H1 (cell line): Measurements from ENCODE around the gene CENPC. TPM values are rescaled to one million over a fixed set of nuclear protein-coding genes. Genes with fewer than 3 reads are reported as not detected.
"Not testable (repeated sequence)": the region's sequence is repeated elsewhere in the genome, so short reads cannot be mapped to it uniquely, and the experiment has no call there.

Experiments used
- CTCF ChIA-PET: fragments of 300-600 bp; sonication (Branson Sonifier 250); formaldehyde crosslinking; loops from one replicate; lab custom pipeline; 2021; ENCODE audit not compliant: partially characterized antibody; lab: Charles Lee
- POLR2A ChIA-PET: fragments of 300-600 bp; sonication (Branson Sonifier 250); formaldehyde crosslinking; loops from one replicate; lab custom pipeline; 2021; ENCODE audit warnings: inconsistent platforms; ENCODE audit not compliant: partially characterized antibody; lab: Charles Lee
- DNase-seq, 2 experiments: peaks; one replicate each; pipeline versions ENCODE4 v3.0.0 to v3.0.0-alpha.2; 2010 to 2022; ENCODE audit warnings: low spot score in 2 of 2, low read depth in 1 of 2, mixed read lengths in 1 of 2
- FAIRE-seq: peaks from 2 replicates; lab custom pipeline; 2011; peaks lifted over from hg19 to GRCh38; lab: Jason Lieb, UNC
- H2AFZ ChIP-seq: 2 replicates; pipeline ENCODE4 v1.8.1; 2012; ENCODE audit warnings: low read length, inconsistent platforms
- H2AK5ac ChIP-seq: 2 replicates; pipeline ENCODE4 v1.6.1; 2013; ENCODE audit warnings: low read depth, low read length
- H2BK120ac ChIP-seq: replicated peaks from 2 replicates; pipeline ENCODE3; 2013; ENCODE audit warnings: low read depth, low read length, inconsistent platforms
- H2BK12ac ChIP-seq: 2 replicates; pipeline ENCODE4 v1.6.1; 2013; ENCODE audit warnings: low read depth, low read length
- H2BK15ac ChIP-seq: 2 replicates; pipeline ENCODE4 v1.6.1; 2013; ENCODE audit warnings: low read length
- H2BK20ac ChIP-seq: 2 replicates; pipeline ENCODE4 v1.6.1; 2013; ENCODE audit warnings: low read length
- H2BK5ac ChIP-seq: 2 replicates; pipeline ENCODE4 v1.6.1; 2013; ENCODE audit warnings: low read depth, low read length
- H3K14ac ChIP-seq: 2 replicates; pipeline ENCODE4 v1.6.1; 2013; ENCODE audit warnings: inconsistent platforms; ENCODE audit not compliant: insufficient read length
- H3K18ac ChIP-seq: 2 replicates; pipeline ENCODE4 v1.6.1; 2013; ENCODE audit warnings: low read length; ENCODE audit errors: extremely low read depth
- H3K23ac ChIP-seq: 2 replicates; pipeline ENCODE4 v1.6.1; 2013; ENCODE audit warnings: inconsistent platforms; ENCODE audit not compliant: insufficient read length
- H3K23me2 ChIP-seq: 2 replicates; pipeline ENCODE4 v1.6.1; 2013; ENCODE audit warnings: low read depth, low read length
- H3K27ac ChIP-seq: 2 replicates; pipeline ENCODE4 v1.6.1; 2011; ENCODE audit warnings: low read depth, low read length, inconsistent platforms
- H3K27me3 ChIP-seq, 4 experiments: replicated peaks in 1 of 4; 1 replicate in 1 of 4; 2 replicates in 3 of 4; pipeline versions ENCODE4 v1.6.1 to v1.8.1; 2011 to 2013; ENCODE audit warnings: low read length in 3 of 4, mild to moderate bottlenecking in 3 of 4, inconsistent platforms in 2 of 4, mixed read lengths in 2 of 4, moderate library complexity in 1 of 4; ENCODE audit not compliant: control insufficient read depth in 3 of 4, insufficient read depth in 3 of 4; ENCODE audit errors: extremely low read depth in 1 of 4
- H3K36me3 ChIP-seq, 4 experiments: 2 replicates each; pipeline versions ENCODE4 v1.6.1 to v1.8.1; 2011 to 2013; ENCODE audit warnings: mild to moderate bottlenecking in 4 of 4, low read length in 3 of 4, moderate library complexity in 2 of 4, control low read depth in 1 of 4, inconsistent platforms in 1 of 4; ENCODE audit not compliant: insufficient read depth in 4 of 4, control insufficient read depth in 2 of 4
- H3K4ac ChIP-seq: replicated peaks from 2 replicates; pipeline ENCODE3; 2013; ENCODE audit warnings: low read length, low read depth, mixed read lengths, inconsistent platforms; ENCODE audit not compliant: insufficient read length
- H3K4me1 ChIP-seq, 4 experiments: replicated peaks in 1 of 4; 1 replicate in 1 of 4; 2 replicates in 3 of 4; pipeline versions ENCODE4 v1.6.1 to v1.8.1; 2011 to 2013; ENCODE audit warnings: low read length in 3 of 4, inconsistent platforms in 2 of 4, mixed read lengths in 1 of 4; ENCODE audit not compliant: insufficient read depth in 4 of 4, control insufficient read depth in 3 of 4
- H3K4me2 ChIP-seq, 2 experiments: 2 replicates each; pipeline versions ENCODE4 v1.6.1 to v1.8.1; 2011 to 2013; ENCODE audit warnings: low read depth in 2 of 2, low read length in 2 of 2, control low read depth in 1 of 2, inconsistent platforms in 1 of 2, mild to moderate bottlenecking in 1 of 2; ENCODE audit not compliant: insufficient read depth in 1 of 2
- H3K4me3 ChIP-seq, 4 experiments: fragments of 200-600, 300-600 bp in 1 of 4; sonication (generic), shearing (Covaris generic), sonication (Bioruptor Twin) in 1 of 4; 2 replicates each; pipeline versions ENCODE4 v1.5.1 to v1.8.1; 2011 to 2016; ENCODE audit warnings: low read length in 4 of 4, low read depth in 3 of 4, control low read depth in 2 of 4, inconsistent platforms in 2 of 4, mild to moderate bottlenecking in 2 of 4, mixed read lengths in 1 of 4, moderate library complexity in 1 of 4; ENCODE audit not compliant: insufficient read depth in 2 of 4; ENCODE audit errors: extremely low read depth in 1 of 4
- H3K56ac ChIP-seq: replicated peaks from 2 replicates; pipeline ENCODE3; 2013; ENCODE audit warnings: low read depth, mild to moderate bottlenecking, mixed read lengths, low read length, inconsistent platforms; ENCODE audit not compliant: insufficient read length
- H3K79me1 ChIP-seq: 2 replicates; pipeline ENCODE4 v1.6.1; 2013; ENCODE audit warnings: low read depth, low read length, control low read depth
- H3K79me2 ChIP-seq, 2 experiments: 2 replicates each; pipeline versions ENCODE4 v1.6.1 to v1.8.1; 2012 to 2013; ENCODE audit warnings: low read length in 2 of 2, mild to moderate bottlenecking in 2 of 2, inconsistent platforms in 1 of 2; ENCODE audit not compliant: insufficient read depth in 2 of 2, control insufficient read depth in 1 of 2
- H3K9ac ChIP-seq, 4 experiments: replicated peaks in 1 of 4; 1 replicate in 1 of 4; 2 replicates in 3 of 4; pipeline versions ENCODE4 v1.6.1 to v1.8.1; 2011 to 2013; ENCODE audit warnings: low read depth in 3 of 4, low read length in 3 of 4, control low read depth in 2 of 4, mild to moderate bottlenecking in 2 of 4, moderate library complexity in 2 of 4, inconsistent platforms in 1 of 4; ENCODE audit errors: extremely low read depth in 1 of 4
- H3K9me3 ChIP-seq, 2 experiments: 2 replicates each; pipeline versions ENCODE4 v1.6.1 to v1.8.1; 2012 to 2013; ENCODE audit warnings: mild to moderate bottlenecking in 2 of 2, moderate library complexity in 2 of 2, control low read depth in 1 of 2, inconsistent platforms in 1 of 2, low read depth in 1 of 2, low read length in 1 of 2, mixed read lengths in 1 of 2; ENCODE audit not compliant: insufficient read depth in 2 of 2
- H4K20me1 ChIP-seq, 2 experiments: replicated peaks in 1 of 2; 2 replicates each; pipeline versions ENCODE3 to v1.8.1; 2011 to 2013; ENCODE audit warnings: inconsistent platforms in 2 of 2, low read length in 2 of 2, mild to moderate bottlenecking in 1 of 2; ENCODE audit not compliant: insufficient read depth in 2 of 2, control insufficient read depth in 1 of 2
- H4K5ac ChIP-seq: 2 replicates; pipeline ENCODE4 v1.6.1; 2013; ENCODE audit warnings: low read length, low read depth, mixed read lengths, inconsistent platforms; ENCODE audit not compliant: insufficient read length
- H4K8ac ChIP-seq: 2 replicates; pipeline ENCODE4 v1.8.0; 2013; ENCODE audit warnings: mild to moderate bottlenecking, moderate library complexity, low read length, inconsistent platforms; ENCODE audit not compliant: insufficient read depth; ENCODE audit errors: extremely low read depth
- H4K91ac ChIP-seq: replicated peaks from 2 replicates; pipeline ENCODE3; 2013; ENCODE audit warnings: low read length, mixed read lengths, inconsistent platforms; ENCODE audit not compliant: insufficient read length
- WGBS, 2 experiments: shearing (Covaris generic) in 1 of 2; methylation state at CpG; one replicate each; pipeline versions ENCODE4 v1.1.6 to v1.1.7; 2013 to 2015; ENCODE audit warnings: low lambda C conversion rate in 2 of 2, mixed read lengths in 2 of 2, inconsistent platforms in 1 of 2, low coverage in 1 of 2, missing lambda C conversion rate in 1 of 2; ENCODE audit not compliant: insufficient replicate concordance in 2 of 2, insufficient coverage in 1 of 2, insufficient read length in 1 of 2; ENCODE audit errors: extremely low coverage in 1 of 2, missing lambda C conversion rate in 1 of 2; 5-methylcytosine and 5-hydroxymethylcytosine counted together
- polyA plus RNA-seq, 7 experiments: library from polyadenylated mRNA; depleted of rRNA in 3 of 7; stranded (reverse) in 5 of 7; unstranded in 2 of 7; fragments of >200 nt in 5 of 7; fragments of 200-250 nt in 2 of 7; gene quantifications; 1 replicate in 5 of 7; 2 replicates in 1 of 7; 4 replicates in 1 of 7; pipeline versions ENCODE4 v1.2.1 to v1.2.3, GENCODE V29; 2011 to 2013; ENCODE audit warnings: missing spikeins in 2 of 7, mixed read lengths in 2 of 7
- total RNA-seq: library from RNA; stranded (reverse); fragmentation: NEBNext Ultra II Directional; extraction: Animal tissue kit (Norgen Biotek cat#: 25700); gene quantifications from 2 replicates; pipeline ENCODE4 v1.2.1, GENCODE V29; 2021

The CENPC gene
- total and polyA plus RNA-seq, 2 of the 8 experiments (the other 6 are each of a cell fraction or from before 2014, with no cell fraction given): 2.8 to 15.7 TPM

- H3K14ac ChIP-seq, DNase-seq, H3K23ac ChIP-seq, H3K79me1 ChIP-seq, H3K56ac ChIP-seq, H2BK120ac ChIP-seq, H3K18ac ChIP-seq, H2BK5ac ChIP-seq, H4K8ac ChIP-seq, H3K9ac ChIP-seq, H3K23me2 ChIP-seq, H3K27me3 ChIP-seq, H3K4me1 ChIP-seq, H4K91ac ChIP-seq, H3K4ac ChIP-seq, H2BK15ac ChIP-seq, H2BK12ac ChIP-seq, H3K4me3 ChIP-seq, H4K20me1 ChIP-seq, H2AFZ ChIP-seq, H2AK5ac ChIP-seq, H3K4me2 ChIP-seq, H2BK20ac ChIP-seq, CTCF ChIA-PET, H4K5ac ChIP-seq, POLR2A ChIA-PET, H3K9me3 ChIP-seq, H3K27ac ChIP-seq, FAIRE-seq, H3K36me3 ChIP-seq: not testable (repeated sequence)
- H3K79me2 ChIP-seq: peaks cover 0 to 35% of the 10 kb centered on the region in 2 experiments; a peak in 2 of 4 replicates
- 91% methylated on average over 3 of the region's 3 CpGs; no CpG with 5 or more reads in 1 of the 2 experiments for WGBS, 2 experiments
These were observed 21.2 kb downstream of the CENPC start for GRCh38 chr4:67524140-67524539.
